ENCODE measurements around the gene GSN. TPM values are rescaled to one million over a fixed set of nuclear protein-coding genes. Genes with fewer than 3 reads are reported as not detected.

GSN gene
- polyA plus RNA-seq, 1 of the 3 experiments (the other 2 are of a cell fraction): 168 TPM

DNA sequence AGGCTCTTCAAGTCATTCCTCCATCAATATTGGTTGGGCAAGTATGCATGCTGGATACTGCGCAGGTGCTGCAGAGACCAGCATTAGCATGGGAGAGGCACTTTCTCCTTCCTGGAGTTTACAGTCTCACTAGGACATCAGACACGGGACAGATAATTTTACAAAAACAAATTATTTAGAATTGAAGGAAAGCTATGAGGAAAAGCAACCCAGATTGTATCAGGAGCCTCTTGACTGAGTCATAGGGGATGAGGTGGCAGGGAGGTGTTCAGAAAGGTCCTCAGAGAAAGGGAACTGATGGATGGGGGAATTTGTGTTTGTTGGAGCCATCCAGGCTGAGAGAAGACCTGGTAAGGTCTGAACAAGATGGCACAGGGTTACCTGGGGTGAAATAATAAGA lies 41.8 kb upstream of the GSN start:
- no peak overlapping the region for H3K4me3 ChIP-seq (ENCODE audit: low read depth in 2 of 2, low read length in 1 of 2)
- ChIA-PET POLR2A (no interaction called here), CTCF (interaction anchor here (2.0 to 4.7 kb wide), 2 partner anchors 13 to 94 kb away, joined by 6 to 47 read pairs; no protein-coding TSS in a partner anchor)
- no peaks in the 10 kb centered on the region for H3K79me2 ChIP-seq (ENCODE audit: insufficient read depth)
- H3K4me2 ChIP-seq: peak overlapping the region; percentile 50
- H3K27me3 ChIP-seq (ENCODE audit: insufficient read depth): no peaks in the 10 kb centered on the region
- no peaks in the 10 kb centered on the region for H3K9me2 ChIP-seq
- DNase-seq: no peak
- no peak overlapping the region for H2AFZ ChIP-seq (ENCODE audit: low read depth)
- no peaks in the 10 kb centered on the region for H4K20me1 ChIP-seq (ENCODE audit: insufficient read depth)
- TF ChIP-seq, protein P1, sequence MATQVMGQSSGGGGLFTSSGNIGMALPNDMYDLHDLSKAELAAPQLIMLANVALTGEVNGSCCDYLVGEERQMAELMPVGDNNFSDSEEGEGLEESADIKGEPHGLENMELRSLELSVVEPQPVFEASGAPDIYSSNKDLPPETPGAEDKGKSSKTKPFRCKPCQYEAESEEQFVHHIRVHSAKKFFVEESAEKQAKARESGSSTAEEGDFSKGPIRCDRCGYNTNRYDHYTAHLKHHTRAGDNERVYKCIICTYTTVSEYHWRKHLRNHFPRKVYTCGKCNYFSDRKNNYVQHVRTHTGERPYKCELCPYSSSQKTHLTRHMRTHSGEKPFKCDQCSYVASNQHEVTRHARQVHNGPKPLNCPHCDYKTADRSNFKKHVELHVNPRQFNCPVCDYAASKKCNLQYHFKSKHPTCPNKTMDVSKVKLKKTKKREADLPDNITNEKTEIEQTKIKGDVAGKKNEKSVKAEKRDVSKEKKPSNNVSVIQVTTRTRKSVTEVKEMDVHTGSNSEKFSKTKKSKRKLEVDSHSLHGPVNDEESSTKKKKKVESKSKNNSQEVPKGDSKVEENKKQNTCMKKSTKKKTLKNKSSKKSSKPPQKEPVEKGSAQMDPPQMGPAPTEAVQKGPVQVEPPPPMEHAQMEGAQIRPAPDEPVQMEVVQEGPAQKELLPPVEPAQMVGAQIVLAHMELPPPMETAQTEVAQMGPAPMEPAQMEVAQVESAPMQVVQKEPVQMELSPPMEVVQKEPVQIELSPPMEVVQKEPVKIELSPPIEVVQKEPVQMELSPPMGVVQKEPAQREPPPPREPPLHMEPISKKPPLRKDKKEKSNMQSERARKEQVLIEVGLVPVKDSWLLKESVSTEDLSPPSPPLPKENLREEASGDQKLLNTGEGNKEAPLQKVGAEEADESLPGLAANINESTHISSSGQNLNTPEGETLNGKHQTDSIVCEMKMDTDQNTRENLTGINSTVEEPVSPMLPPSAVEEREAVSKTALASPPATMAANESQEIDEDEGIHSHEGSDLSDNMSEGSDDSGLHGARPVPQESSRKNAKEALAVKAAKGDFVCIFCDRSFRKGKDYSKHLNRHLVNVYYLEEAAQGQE (IDR thresholded peaks at IDR 0.05; ENCODE audit: low read depth, low read length): no peak
- peak; percentile 80 for TF ChIP-seq FOSL2 (IDR thresholded peaks at IDR 0.05; ENCODE audit: borderline replicate concordance, low read depth)
- TF ChIP-seq POLR2AphosphoS5 (IDR thresholded peaks at IDR 0.05; ENCODE audit: low read depth, low read length): no peak
- TF ChIP-seq TCF12 (IDR thresholded peaks at IDR 0.05): 0 out of 2 replicates have a peak, but pooled peaks have one; percentile 14
- peak; percentile 65 for TF ChIP-seq JUND (IDR thresholded peaks at IDR 0.05)
- TF ChIP-seq, protein P2, sequence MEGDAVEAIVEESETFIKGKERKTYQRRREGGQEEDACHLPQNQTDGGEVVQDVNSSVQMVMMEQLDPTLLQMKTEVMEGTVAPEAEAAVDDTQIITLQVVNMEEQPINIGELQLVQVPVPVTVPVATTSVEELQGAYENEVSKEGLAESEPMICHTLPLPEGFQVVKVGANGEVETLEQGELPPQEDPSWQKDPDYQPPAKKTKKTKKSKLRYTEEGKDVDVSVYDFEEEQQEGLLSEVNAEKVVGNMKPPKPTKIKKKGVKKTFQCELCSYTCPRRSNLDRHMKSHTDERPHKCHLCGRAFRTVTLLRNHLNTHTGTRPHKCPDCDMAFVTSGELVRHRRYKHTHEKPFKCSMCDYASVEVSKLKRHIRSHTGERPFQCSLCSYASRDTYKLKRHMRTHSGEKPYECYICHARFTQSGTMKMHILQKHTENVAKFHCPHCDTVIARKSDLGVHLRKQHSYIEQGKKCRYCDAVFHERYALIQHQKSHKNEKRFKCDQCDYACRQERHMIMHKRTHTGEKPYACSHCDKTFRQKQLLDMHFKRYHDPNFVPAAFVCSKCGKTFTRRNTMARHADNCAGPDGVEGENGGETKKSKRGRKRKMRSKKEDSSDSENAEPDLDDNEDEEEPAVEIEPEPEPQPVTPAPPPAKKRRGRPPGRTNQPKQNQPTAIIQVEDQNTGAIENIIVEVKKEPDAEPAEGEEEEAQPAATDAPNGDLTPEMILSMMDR (IDR thresholded peaks at IDR 0.05): no peak
- H3K4me1 ChIP-seq (ENCODE audit: control insufficient read depth in 1 of 2, insufficient read depth in 2 of 2, low read depth in 1 of 2, low read length in 1 of 2): no peaks in the 10 kb centered on the region
- WGBS (ENCODE audit: low lambda C conversion rate): 60% methylated on average over 2 of the region's 2 CpGs
- H3K9ac ChIP-seq: no peak overlapping the region
- no peaks in the 10 kb centered on the region for H3K9me3 ChIP-seq
- H3K27ac ChIP-seq (ENCODE audit: low read depth in 2 of 2, low read length in 1 of 2): no peak overlapping the region
- no peaks in the 10 kb centered on the region for H3F3A ChIP-seq (replicated peaks; ENCODE audit: insufficient read depth)
- H3K36me3 ChIP-seq (replicated peaks in 1 of 2; ENCODE audit: control insufficient read depth in 1 of 2, insufficient read depth in 2 of 2, low read length in 1 of 2): no peaks in the 10 kb centered on the region

DNA sequence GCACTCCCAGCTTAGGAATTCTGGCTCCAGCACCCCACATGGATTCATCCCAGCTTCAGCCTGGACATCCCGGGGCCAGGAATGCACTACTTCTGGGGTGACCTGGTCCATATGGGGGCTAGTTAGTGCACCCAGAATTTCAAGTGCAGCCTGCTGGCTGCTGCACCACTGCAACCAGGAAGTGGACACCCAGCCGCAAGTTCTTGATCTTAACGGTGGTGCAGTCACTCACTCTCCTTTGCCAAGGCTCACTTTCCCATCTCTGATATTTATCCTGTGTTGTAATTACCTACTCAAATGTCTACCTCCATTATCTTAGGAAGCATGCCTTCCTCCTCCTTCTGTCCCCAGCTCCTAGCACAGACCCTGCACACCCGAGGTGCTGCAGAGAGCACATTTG lies 40.1 kb upstream of the GSN start:
- Histone ChIP-seq H3K79me2 (ENCODE audit: insufficient read depth) (no peaks in the 10 kb centered on the region), H3K27ac (ENCODE audit: low read depth in 2 of 2, low read length in 1 of 2) (no peak overlapping the region), H3K36me3 (replicated peaks in 1 of 2; ENCODE audit: control insufficient read depth in 1 of 2, insufficient read depth in 2 of 2, low read length in 1 of 2) (no peaks in the 10 kb centered on the region), H3K4me3 (ENCODE audit: low read depth in 2 of 2, low read length in 1 of 2) (no peak overlapping the region), H4K20me1 (ENCODE audit: insufficient read depth) (no peaks in the 10 kb centered on the region), H3F3A (replicated peaks; ENCODE audit: insufficient read depth) (no peaks in the 10 kb centered on the region), H3K9me2 (no peaks in the 10 kb centered on the region), H3K9ac (no peak overlapping the region), H3K4me1 (ENCODE audit: control insufficient read depth in 1 of 2, insufficient read depth in 2 of 2, low read depth in 1 of 2, low read length in 1 of 2) (no peaks in the 10 kb centered on the region; a peak in 1 of 4 replicates), H3K9me3 (no peaks in the 10 kb centered on the region), H3K27me3 (ENCODE audit: insufficient read depth) (no peaks in the 10 kb centered on the region), H3K4me2 (no peak overlapping the region), H2AFZ (ENCODE audit: low read depth) (no peak overlapping the region)
- POLR2A ChIA-PET: no interaction called here
- CTCF ChIA-PET: interaction anchor here (3.1 kb wide), 1 partner anchor 15 kb away, joined by 9 read pairs; no protein-coding TSS in a partner anchor
- 86% methylated on average over 3 of the region's 4 CpGs for WGBS (ENCODE audit: low lambda C conversion rate)
- no peak for DNase-seq
- TF ChIP-seq TEAD4 (IDR thresholded peaks at IDR 0.05; ENCODE audit: borderline replicate concordance, insufficient read depth) (no peak), RFX5 (IDR thresholded peaks at IDR 0.05; ENCODE audit: low read length) (no peak), MEF2A (IDR thresholded peaks at IDR 0.05; ENCODE audit: borderline replicate concordance, low read depth) (no peak), ELF1 (IDR thresholded peaks at IDR 0.05) (no peak), FOXJ3 (CRISPR knock-in tag; IDR thresholded peaks at IDR 0.05) (no peak), RCOR1 (IDR thresholded peaks at IDR 0.05; ENCODE audit: low read length) (no peak)
- TF ChIP-seq, protein P2 (IDR thresholded peaks at IDR 0.05): no peak
